ENCODE data around the gene ODAM.

- TF ChIP-seq CTCF (IDR thresholded peaks at IDR 0.05; ENCODE audit: low read depth, low read length, poor library complexity, severe bottlenecking) (no peak), EZH2phosphoT487 (IDR thresholded peaks at IDR 0.05; ENCODE audit: borderline replicate concordance, low read length) (no peak)
These were observed 56.4 kb downstream of the ODAM start for GRCh38 chr4:70251945-70252277.
